Tibial nerve (tissue), 3 donors: ENCODE results near the gene TRIM59.

Experiments
- CTCF ChIP-seq, 5 experiments: fragments of 200-600 bp in 3 of 5; fragments of 450-650 bp in 2 of 5; sonication (generic) in 3 of 5; IDR thresholded peaks; one replicate each; pipeline ENCODE4 v1.5.1; 2016 to 2019; ENCODE audit warnings: antibody characterized with exemption in 5 of 5, mild to moderate bottlenecking in 3 of 5, moderate library complexity in 2 of 5
- POLR2A ChIP-seq, 2 donors: fragments of 450-650 bp; IDR thresholded peaks; one replicate each; pipeline ENCODE4 v1.6.1; 2017; ENCODE audit warnings: antibody characterized with exemption in 2 of 2, mild to moderate bottlenecking in 2 of 2, moderate library complexity in 2 of 2

DNA sequence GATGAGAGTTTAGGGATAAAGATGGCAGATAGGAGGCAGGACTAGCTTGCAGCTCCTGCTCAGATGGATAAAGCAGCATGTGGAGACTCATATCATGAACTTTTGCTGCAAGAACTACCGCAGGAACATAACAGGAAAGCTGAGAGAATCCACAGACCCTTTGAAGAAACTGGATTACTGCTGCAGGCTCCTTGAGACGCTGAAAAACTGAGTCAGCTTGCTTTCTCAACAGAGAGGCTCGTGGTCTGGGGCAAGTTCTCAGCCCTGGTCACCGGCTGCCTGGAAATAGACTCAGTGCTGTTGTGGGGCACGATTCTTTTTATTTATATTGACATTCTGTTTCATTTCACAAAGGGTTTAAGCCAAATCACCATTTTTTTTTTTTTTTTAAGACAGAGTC is 28.8 kb upstream of the TRIM59 start:
- TF ChIP-seq CTCF (IDR thresholded peaks at IDR 0.05) (no peak), POLR2A (IDR thresholded peaks at IDR 0.05) (no peak)
